ENCODE data around the gene TTLL13. TPM values are rescaled to one million over a fixed set of nuclear protein-coding genes. Genes with fewer than 3 reads are reported as not detected.

TTLL13 gene
- polyA plus RNA-seq, 1 of the 3 experiments (the other 2 are of a cell fraction): 0.03 TPM

GRCh38 chr15:90221246-90221900, 28.0 kb upstream of the TTLL13 start:
- Histone ChIP-seq H3K4me3 (ENCODE audit: low read depth in 2 of 2, low read length in 1 of 2) (no peak overlapping the region), H3K9me2 (no peaks in the 10 kb centered on the region), H3K9ac (no peak overlapping the region), H3K27ac (ENCODE audit: low read depth in 2 of 2, low read length in 1 of 2) (peak overlapping the region in 1 of 2 experiments; percentile 47; a peak in 1 of 4 replicates), H3K27me3 (ENCODE audit: insufficient read depth) (no peaks in the 10 kb centered on the region), H3F3A (replicated peaks; ENCODE audit: insufficient read depth) (no peaks in the 10 kb centered on the region), H3K4me1 (ENCODE audit: control insufficient read depth in 1 of 2, insufficient read depth in 2 of 2, low read depth in 1 of 2, low read length in 1 of 2) (peaks cover 0 to 11% of the 10 kb centered on the region in 2 experiments; a peak in 1 of 4 replicates), H3K9me3 (no peaks in the 10 kb centered on the region), H3K4me2 (no peak overlapping the region), H3K36me3 (replicated peaks in 1 of 2; ENCODE audit: control insufficient read depth in 1 of 2, insufficient read depth in 2 of 2, low read length in 1 of 2) (peaks cover 4 to 30% of the 10 kb centered on the region in 2 experiments), H4K20me1 (ENCODE audit: insufficient read depth) (no peaks in the 10 kb centered on the region), H2AFZ (ENCODE audit: low read depth) (no peak overlapping the region), H3K79me2 (ENCODE audit: insufficient read depth) (no peaks in the 10 kb centered on the region)
- ChIA-PET CTCF (interaction anchor here (0.6 to 3.3 kb wide), 33 partner anchors 11 to 324 kb away, joined by 3 to 37 read pairs (median 6); partner anchors contain the start of genes CIB1, GDPGP1, SEMA4B and TTLL13), POLR2A (interaction anchor here (1.0 to 1.1 kb wide), 2 partner anchors 20 to 47 kb away, joined by 4 to 8 read pairs; partner anchors contain the start of gene SEMA4B)
- peak; percentile 93 for TF ChIP-seq SMC3 (IDR thresholded peaks at IDR 0.05; ENCODE audit: low read depth, low read length)
- TF ChIP-seq RAD21 (IDR thresholded peaks at IDR 0.05; ENCODE audit: low read length): peak; percentile 90
- no peak for TF ChIP-seq GATA2 (CRISPR knock-in tag; IDR thresholded peaks at IDR 0.05)
- TF ChIP-seq POLR2AphosphoS5 (IDR thresholded peaks at IDR 0.05; ENCODE audit: low read depth, low read length): no peak
- TF ChIP-seq CTCF (IDR thresholded peaks at IDR 0.05): peak; percentile 65
- no peak for TF ChIP-seq FOSL2 (IDR thresholded peaks at IDR 0.05; ENCODE audit: borderline replicate concordance, low read depth)
- TF ChIP-seq MAX (IDR thresholded peaks at IDR 0.05; ENCODE audit: low read depth): no peak
- no peak for TF ChIP-seq RXRA (IDR thresholded peaks at IDR 0.05; ENCODE audit: borderline replicate concordance, low read depth)
- no peak for TF ChIP-seq TAF1 (IDR thresholded peaks at IDR 0.05; ENCODE audit: borderline replicate concordance, low read depth, low read length)
- no peak for TF ChIP-seq JUND (IDR thresholded peaks at IDR 0.05)
- TF ChIP-seq USF1 (IDR thresholded peaks at IDR 0.05; ENCODE audit: borderline replicate concordance, low read depth): no peak
- TF ChIP-seq MXI1 (IDR thresholded peaks at IDR 0.05; ENCODE audit: low read depth, low read length): no peak
- peak; percentile 86 for DNase-seq
- WGBS (ENCODE audit: low lambda C conversion rate): 68% methylated on average over 13 of the region's 14 CpGs

- Histone ChIP-seq H3K27ac (ENCODE audit: low read depth in 2 of 2, low read length in 1 of 2) (no peak overlapping the region), H3K9me3 (no peaks in the 10 kb centered on the region), H3K27me3 (ENCODE audit: insufficient read depth) (no peaks in the 10 kb centered on the region), H3K4me2 (no peak overlapping the region), H3K36me3 (replicated peaks in 1 of 2; ENCODE audit: control insufficient read depth in 1 of 2, insufficient read depth in 2 of 2, low read length in 1 of 2) (peaks cover 4 to 36% of the 10 kb centered on the region in 2 experiments), H3K4me1 (ENCODE audit: control insufficient read depth in 1 of 2, insufficient read depth in 2 of 2, low read depth in 1 of 2, low read length in 1 of 2) (peaks cover 0 to 11% of the 10 kb centered on the region in 2 experiments; a peak in 1 of 4 replicates), H3K79me2 (ENCODE audit: insufficient read depth) (no peaks in the 10 kb centered on the region), H3K9me2 (no peaks in the 10 kb centered on the region), H3K4me3 (ENCODE audit: low read depth in 2 of 2, low read length in 1 of 2) (no peak overlapping the region), H2AFZ (ENCODE audit: low read depth) (no peak overlapping the region), H3F3A (replicated peaks; ENCODE audit: insufficient read depth) (no peaks in the 10 kb centered on the region), H3K9ac (no peak overlapping the region), H4K20me1 (ENCODE audit: insufficient read depth) (no peaks in the 10 kb centered on the region)
- ChIA-PET POLR2A (no interaction called here), CTCF (interaction anchor here (1.6 to 3.3 kb wide), 8 partner anchors 10 to 80 kb away, joined by 3 to 37 read pairs (median 20); partner anchors contain the start of genes CIB1, GDPGP1 and SEMA4B)
- TF ChIP-seq FOSL2 (IDR thresholded peaks at IDR 0.05; ENCODE audit: borderline replicate concordance, low read depth) (no peak), FOXJ3 (CRISPR knock-in tag; IDR thresholded peaks at IDR 0.05) (no peak), NRF1 (IDR thresholded peaks at IDR 0.05; ENCODE audit: low read depth, low read length) (no peak), GATA2 (CRISPR knock-in tag; IDR thresholded peaks at IDR 0.05) (no peak), SMC3 (IDR thresholded peaks at IDR 0.05; ENCODE audit: low read depth, low read length) (no peak), NFIC (IDR thresholded peaks at IDR 0.05; ENCODE audit: borderline replicate concordance) (no peak), JUND (IDR thresholded peaks at IDR 0.05) (no peak), TEAD4 (IDR thresholded peaks at IDR 0.05; ENCODE audit: borderline replicate concordance, insufficient read depth) (no peak), RCOR1 (IDR thresholded peaks at IDR 0.05; ENCODE audit: low read length) (no peak), GABPA (IDR thresholded peaks at IDR 0.05; ENCODE audit: low read depth) (no peak), RAD21 (IDR thresholded peaks at IDR 0.05; ENCODE audit: low read length) (no peak)
- DNase-seq: no peak
- 84% methylated on average over 2 of the region's 2 CpGs for WGBS (ENCODE audit: low lambda C conversion rate)
Measured at GRCh38 chr15:90222547-90222946, 26.8 kb upstream of the TTLL13 start.
